ENCODE results near the gene TIAM2. TPM values are rescaled to one million over a fixed set of nuclear protein-coding genes. Genes with fewer than 3 reads are reported as not detected.
"Not testable (repeated sequence)": the region's sequence is repeated elsewhere in the genome, so short reads cannot be mapped to it uniquely, and the experiment has no call there.

The TIAM2 gene
- polyA plus RNA-seq, 3 donors from 2014 or later, result 0.28 to 2.3 TPM; not detected in 1

DNA sequence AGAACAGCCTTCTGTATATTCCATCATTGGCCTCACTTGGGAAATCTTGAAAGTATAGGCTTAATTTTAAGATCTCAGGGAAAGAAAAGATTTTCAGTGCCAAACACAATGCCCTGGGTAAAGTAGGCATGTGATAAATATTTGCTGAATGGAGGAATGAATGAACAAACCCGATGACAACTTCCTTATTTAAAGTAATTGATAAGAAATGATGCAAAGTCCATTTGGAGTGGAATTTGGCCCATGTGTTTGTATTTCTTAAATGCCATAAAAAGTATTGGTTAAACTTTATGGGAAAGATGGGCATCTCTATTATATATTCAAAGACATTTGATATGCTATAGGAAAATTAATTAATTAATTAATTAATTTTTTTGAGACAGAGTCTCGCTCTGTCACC lies 3.7 kb downstream of the TIAM2 start:
- no peak overlapping the region for H3K27ac Mint-ChIP-seq
- peaks cover 3 to 10% (median 3%) of the 10 kb centered on the region in 3 donors for H3K27me3 Mint-ChIP-seq (ENCODE audit: low read depth in 3 of 3)
- H3K36me3 Mint-ChIP-seq, result no peaks in the 10 kb centered on the region
- no peak for DNase-seq
- H3K9me3 Mint-ChIP-seq, result peaks cover 0 to 2% (median 0%) of the 10 kb centered on the region in 6 donors
- H3K4me3 Mint-ChIP-seq, result no peak overlapping the region
- H3K4me1 Mint-ChIP-seq, result peaks cover 5 to 15% of the 10 kb centered on the region in 2 donors

DNA sequence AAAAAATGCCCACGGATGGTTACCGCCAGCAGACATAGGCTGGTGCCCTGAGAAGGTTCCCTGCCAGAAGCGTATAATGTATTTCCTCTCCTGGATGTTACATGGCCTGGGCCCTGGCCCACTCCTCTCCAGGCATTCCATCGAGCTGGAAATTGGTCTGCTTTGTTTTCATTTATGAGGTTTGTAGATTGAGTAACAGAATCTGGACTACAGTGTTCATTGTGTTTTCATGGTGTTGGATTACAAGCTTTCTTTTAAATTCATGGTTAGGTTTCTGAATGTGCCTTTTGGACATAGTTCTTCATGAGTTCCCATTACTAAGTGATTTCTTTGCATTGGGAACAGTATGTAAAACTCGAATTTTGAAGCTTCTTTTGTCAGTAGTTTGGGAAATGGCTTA lies 6.4 kb downstream of the TIAM2 start:
- Mint-ChIP-seq H3K4me3 (no peak overlapping the region), H3K9me3 (no peaks in the 10 kb centered on the region), H3K27me3 (ENCODE audit: low read depth in 3 of 3) (peaks cover 1 to 6% (median 5%) of the 10 kb centered on the region in 3 donors), H3K36me3 (no peaks in the 10 kb centered on the region), H3K27ac (no peak overlapping the region), H3K4me1 (peaks cover 0 to 8% of the 10 kb centered on the region in 2 donors)
- no peak for DNase-seq

DNA sequence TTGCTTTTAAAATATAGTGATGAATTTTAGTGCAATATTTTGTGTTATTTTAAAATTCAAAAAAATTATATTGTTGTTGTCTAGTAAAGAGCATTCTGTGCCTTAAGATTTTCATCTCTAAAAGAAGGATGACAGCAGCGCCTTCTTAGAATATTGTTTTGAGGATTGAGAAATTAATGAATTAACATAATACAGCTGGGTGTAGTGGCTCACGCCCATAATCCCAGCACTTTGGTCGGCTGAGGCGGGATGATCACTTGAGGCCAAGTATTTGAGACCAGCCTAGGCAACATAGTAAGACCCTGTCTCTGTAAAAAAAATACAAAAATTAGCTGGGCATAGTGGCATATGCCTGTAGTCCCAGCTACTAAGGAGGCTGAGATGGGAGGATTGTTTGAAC lies 6.8 kb downstream of the TIAM2 start:
- no peak overlapping the region for H3K4me3 Mint-ChIP-seq
- no peak overlapping the region for H3K27ac Mint-ChIP-seq
- H3K4me1 Mint-ChIP-seq, result peaks cover 0 to 4% of the 10 kb centered on the region in 2 donors
- no peak for DNase-seq
- no peaks in the 10 kb centered on the region for H3K9me3 Mint-ChIP-seq
- H3K27me3 Mint-ChIP-seq (ENCODE audit: low read depth in 3 of 3), result peaks cover 1 to 5% (median 3%) of the 10 kb centered on the region in 3 donors
- H3K36me3 Mint-ChIP-seq, result no peaks in the 10 kb centered on the region

DNA sequence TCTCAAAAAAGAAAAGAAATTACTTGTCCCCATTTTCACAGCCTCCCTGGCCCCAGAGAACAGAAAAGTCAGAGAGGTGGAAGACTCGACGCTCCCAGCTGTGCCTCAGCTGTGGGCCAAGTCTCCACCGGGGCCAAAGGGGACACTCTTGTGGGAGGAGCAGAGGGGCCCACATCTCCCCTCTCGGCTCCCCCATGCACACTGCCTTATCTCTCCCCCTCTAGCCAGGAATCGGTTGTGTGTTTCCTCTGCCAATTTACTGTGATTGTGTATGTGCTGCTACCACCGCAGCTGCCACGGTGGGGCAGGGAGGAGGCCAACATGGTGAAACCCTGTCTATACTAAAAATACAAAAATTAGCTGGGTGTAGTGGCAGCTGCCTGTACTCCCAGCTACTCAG lies 8.4 kb downstream of the TIAM2 start:
- H3K27ac Mint-ChIP-seq, result no peak overlapping the region
- peaks cover 0 to 3% (median 1%) of the 10 kb centered on the region in 3 donors for H3K27me3 Mint-ChIP-seq (ENCODE audit: low read depth in 3 of 3)
- H3K4me1 Mint-ChIP-seq, result no peaks in the 10 kb centered on the region
- no peaks in the 10 kb centered on the region for H3K9me3 Mint-ChIP-seq
- H3K36me3 Mint-ChIP-seq, result no peaks in the 10 kb centered on the region
- H3K4me3 Mint-ChIP-seq, result no peak overlapping the region
- DNase-seq, result no peak

DNA sequence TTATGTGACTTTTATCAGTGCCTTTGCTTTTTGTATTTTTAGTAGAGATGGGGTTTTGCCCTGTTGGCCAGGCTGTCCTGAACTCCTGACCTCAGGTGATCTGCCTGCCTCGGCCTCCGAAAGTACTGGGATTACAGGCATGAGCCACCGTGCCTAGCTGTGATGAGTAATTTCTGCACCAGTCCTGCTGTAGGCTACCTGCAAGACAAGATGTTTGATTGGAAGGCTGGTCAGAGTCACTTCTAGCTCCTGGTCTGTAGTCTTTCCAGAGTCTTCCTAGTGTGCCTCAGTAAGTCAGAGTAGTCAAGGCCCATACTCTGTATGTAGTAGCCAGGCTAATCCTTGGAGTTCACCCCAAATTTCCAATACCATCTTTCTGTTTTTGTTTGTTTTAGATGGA lies 8.9 kb downstream of the TIAM2 start:
- no peaks in the 10 kb centered on the region for H3K9me3 Mint-ChIP-seq
- DNase-seq, result no peak
- H3K27me3 Mint-ChIP-seq (ENCODE audit: low read depth in 3 of 3), result peaks cover 1 to 3% (median 2%) of the 10 kb centered on the region in 3 donors
- H3K4me3 Mint-ChIP-seq, result no peak overlapping the region
- H3K36me3 Mint-ChIP-seq, result no peaks in the 10 kb centered on the region
- H3K4me1 Mint-ChIP-seq, result no peaks in the 10 kb centered on the region
- no peak overlapping the region for H3K27ac Mint-ChIP-seq

DNA sequence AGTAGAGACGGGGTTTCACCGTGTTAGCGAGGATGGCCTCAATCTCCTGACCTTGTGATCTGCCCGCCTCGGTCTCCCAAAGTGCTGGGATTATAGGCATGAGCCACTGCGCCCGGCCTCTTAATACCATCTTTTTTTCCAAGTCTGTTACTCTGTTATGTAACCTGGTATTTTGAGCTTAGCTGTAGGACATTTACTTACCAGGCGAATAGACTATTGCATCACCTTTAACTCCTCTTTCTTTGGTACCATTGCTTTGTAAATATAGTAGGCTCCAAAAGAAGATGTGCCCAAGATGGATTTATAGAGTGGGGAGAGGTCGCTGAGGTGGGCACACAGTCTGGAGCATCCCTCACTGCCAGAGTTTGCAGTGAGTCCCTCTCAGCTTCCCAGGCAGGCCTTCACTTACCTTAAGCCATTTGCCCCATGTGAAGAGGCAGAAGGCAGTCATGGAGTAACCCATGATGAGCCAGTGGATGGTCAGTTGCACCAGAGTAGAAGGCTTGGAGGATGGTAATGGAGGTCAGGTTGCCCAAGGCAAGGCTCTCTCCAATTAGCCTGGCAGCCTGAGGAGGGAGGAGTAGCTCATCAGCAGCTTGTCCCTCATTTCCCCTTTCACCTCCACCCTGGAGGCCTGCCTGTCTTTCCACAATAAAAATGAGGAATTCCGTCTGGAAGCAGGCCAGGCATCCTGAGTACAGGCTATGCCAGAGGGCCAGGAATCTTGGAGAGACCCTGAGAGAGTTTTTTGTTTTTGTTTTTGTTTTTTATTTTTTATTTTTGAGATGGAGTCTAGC lies 9.7 kb downstream of the TIAM2 start:
- Mint-ChIP-seq H3K27ac (no peak overlapping the region), H3K9me3 (no peaks in the 10 kb centered on the region), H3K27me3 (ENCODE audit: low read depth in 3 of 3) (peaks cover 1 to 3% (median 2%) of the 10 kb centered on the region in 3 donors), H3K36me3 (no peaks in the 10 kb centered on the region), H3K4me3 (no peak overlapping the region), H3K4me1 (no peaks in the 10 kb centered on the region)
- no peak for DNase-seq

DNA sequence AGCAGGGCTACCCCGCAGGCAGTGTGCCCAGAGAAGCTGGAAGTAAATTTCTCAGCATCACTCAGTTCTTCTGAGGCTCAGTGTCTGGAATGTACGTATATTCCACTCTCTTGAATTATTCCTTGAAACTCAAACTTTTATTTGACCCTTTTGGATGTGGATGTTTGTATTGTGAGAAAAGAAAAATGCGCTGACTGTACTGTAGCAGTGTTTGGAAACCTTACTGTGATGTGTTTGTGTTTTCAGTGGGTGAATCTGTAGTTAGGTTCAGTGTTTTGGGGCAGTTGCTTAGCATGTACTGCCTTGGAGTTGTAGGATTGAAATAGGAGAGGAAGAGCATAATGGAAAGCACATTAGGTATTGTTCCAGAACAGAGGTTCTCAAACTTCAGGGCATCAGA lies 13.5 kb downstream of the TIAM2 start:
- no peaks in the 10 kb centered on the region for H3K4me1 Mint-ChIP-seq
- DNase-seq, result no peak
- H3K9me3 Mint-ChIP-seq, result no peaks in the 10 kb centered on the region
- H3K36me3 Mint-ChIP-seq, result no peaks in the 10 kb centered on the region
- H3K27me3 Mint-ChIP-seq (ENCODE audit: low read depth in 3 of 3), result peaks cover under 1 to 3% (median 2%) of the 10 kb centered on the region in 3 donors
- no peak overlapping the region for H3K27ac Mint-ChIP-seq
- H3K4me3 Mint-ChIP-seq, result no peak overlapping the region

DNA sequence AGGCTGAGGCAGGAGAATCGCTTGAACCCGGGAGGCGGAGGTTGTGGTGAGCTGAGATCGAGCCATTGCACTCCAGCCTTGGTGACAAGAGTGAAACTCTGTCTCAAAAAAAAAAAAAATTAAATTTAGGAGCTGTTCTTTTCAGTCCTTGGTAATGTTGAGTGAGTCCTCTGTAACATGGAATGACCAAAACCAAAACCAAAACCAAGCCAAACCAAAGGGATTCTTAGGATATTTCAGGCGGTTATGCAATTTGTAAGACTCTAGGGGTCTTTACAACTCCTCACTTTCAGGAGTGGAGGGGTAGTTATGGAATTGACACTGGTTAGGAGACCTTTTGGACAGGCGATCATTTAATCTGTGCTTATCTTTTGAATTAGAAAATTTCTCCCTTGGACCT lies 15.8 kb downstream of the TIAM2 start:
- peaks cover 2 to 4% (median 3%) of the 10 kb centered on the region in 3 donors for H3K27me3 Mint-ChIP-seq (ENCODE audit: low read depth in 3 of 3)
- H3K36me3 Mint-ChIP-seq, result no peaks in the 10 kb centered on the region
- no peaks in the 10 kb centered on the region for H3K9me3 Mint-ChIP-seq
- no peak overlapping the region for H3K27ac Mint-ChIP-seq
- no peak overlapping the region for H3K4me3 Mint-ChIP-seq
- DNase-seq, result no peak
- no peaks in the 10 kb centered on the region for H3K4me1 Mint-ChIP-seq

DNA sequence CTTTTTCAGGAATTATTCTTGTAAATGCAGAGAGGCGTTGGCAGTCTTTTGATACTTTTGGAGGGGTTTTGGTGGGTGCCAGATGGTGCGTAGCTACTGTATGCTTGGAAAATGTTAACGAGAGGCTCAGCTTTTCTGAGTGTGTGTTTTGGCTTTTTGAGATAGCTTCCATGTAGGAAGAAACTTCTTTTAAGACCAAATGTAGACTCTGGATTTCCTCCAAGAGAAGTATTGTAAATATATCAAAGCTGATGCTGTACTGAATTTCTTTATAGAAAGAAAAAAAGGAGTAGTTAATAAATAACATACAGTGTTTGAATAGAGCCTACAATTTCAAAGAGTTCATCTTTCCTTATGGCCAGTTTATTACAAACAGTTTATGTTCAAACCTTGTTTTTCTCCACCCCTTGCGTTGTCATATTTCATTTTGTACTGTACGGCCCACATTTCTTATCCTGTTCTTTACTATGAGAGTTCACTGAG lies 16.7 kb downstream of the TIAM2 start:
- no peak overlapping the region for H3K4me3 Mint-ChIP-seq
- H3K9me3 Mint-ChIP-seq, result no peaks in the 10 kb centered on the region
- H3K27me3 Mint-ChIP-seq (ENCODE audit: low read depth in 3 of 3), result peaks cover 2 to 4% (median 4%) of the 10 kb centered on the region in 3 donors
- DNase-seq, result no peak
- H3K4me1 Mint-ChIP-seq, result no peaks in the 10 kb centered on the region
- no peaks in the 10 kb centered on the region for H3K36me3 Mint-ChIP-seq
- no peak overlapping the region for H3K27ac Mint-ChIP-seq

DNA sequence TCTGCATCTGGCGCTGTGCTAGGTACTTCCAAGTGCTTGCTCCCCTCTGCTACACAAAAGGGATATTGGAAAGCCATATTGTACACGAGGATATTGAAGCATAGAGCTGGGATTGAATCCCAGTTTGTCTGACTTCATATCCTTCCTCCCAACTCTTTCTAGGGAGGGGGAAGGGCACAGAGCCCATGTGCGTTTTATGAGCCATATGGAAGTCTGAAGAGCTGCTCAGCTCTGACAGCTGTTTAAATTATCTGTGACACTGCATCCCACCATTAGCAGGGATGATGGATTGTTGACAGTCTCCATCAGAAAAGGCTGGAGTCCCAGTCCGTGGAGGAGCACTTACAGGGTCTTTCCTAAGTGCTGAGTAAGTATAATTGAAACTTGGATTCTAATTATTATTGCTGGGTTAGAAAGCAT lies 18.4 kb downstream of the TIAM2 start:
- H3K27ac Mint-ChIP-seq, result no peak overlapping the region
- no peak overlapping the region for H3K4me3 Mint-ChIP-seq
- DNase-seq, result no peak
- peaks cover 2 to 4% (median 4%) of the 10 kb centered on the region in 3 donors for H3K27me3 Mint-ChIP-seq (ENCODE audit: low read depth in 3 of 3)
- no peaks in the 10 kb centered on the region for H3K36me3 Mint-ChIP-seq
- no peaks in the 10 kb centered on the region for H3K9me3 Mint-ChIP-seq
- H3K4me1 Mint-ChIP-seq, result no peaks in the 10 kb centered on the region

DNA sequence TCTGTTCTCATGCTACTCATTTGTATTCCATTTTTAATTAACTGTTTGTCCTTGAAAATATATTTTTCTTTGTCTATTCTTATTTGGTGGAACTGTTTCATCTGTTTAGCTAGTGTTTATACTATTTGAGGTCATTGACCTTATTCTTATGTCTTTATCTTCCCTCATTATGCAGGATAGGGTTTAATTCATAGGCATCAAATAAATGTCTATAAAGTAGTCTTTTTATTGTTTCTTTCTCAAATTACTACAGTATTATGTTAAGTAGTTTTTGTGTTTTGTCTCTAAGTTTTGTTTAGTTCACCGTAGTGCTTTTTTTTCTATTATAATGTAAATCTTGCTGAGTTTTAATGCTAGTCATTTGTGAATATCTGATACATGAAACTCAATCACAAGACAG lies 19.0 kb downstream of the TIAM2 start:
- Mint-ChIP-seq H3K4me1 (no peaks in the 10 kb centered on the region), H3K4me3 (no peak overlapping the region), H3K27ac (no peak overlapping the region), H3K36me3 (no peaks in the 10 kb centered on the region), H3K27me3 (ENCODE audit: low read depth in 3 of 3) (peaks cover 2 to 4% (median 3%) of the 10 kb centered on the region in 3 donors), H3K9me3 (no peaks in the 10 kb centered on the region)
- DNase-seq, result no peak

DNA sequence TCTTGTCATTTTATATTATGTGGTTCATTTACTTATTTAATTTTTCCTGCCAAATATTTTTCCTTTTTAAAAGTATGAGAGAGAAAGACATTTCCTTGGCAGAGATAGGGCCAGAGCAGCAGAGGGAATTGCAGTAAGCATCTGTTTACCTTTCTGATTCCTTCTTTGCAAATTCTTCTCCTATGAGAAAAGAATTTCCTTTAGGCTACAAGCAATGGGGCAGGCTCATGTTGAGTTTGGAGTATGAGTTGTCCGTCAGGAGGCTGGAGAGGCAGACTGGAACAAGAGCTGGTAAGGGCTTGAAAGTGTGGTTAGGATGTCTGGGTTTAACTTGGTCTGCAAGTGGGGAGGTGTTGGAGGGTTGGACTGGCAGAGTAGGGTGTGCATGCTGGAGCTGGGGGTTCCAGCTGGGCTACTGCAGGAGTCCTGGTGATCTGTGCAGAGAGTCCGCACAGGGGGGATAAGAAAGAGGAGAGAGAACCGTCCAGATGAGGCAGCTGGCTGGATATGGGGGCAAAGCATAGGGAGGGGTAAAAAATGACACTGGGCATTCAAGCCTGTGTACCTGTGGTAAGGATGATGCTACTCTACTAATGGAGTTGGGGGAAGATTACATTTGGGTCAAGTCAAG lies 19.7 kb downstream of the TIAM2 start:
- DNase-seq, result no peak
- H3K9me3 Mint-ChIP-seq, result no peaks in the 10 kb centered on the region

DNA sequence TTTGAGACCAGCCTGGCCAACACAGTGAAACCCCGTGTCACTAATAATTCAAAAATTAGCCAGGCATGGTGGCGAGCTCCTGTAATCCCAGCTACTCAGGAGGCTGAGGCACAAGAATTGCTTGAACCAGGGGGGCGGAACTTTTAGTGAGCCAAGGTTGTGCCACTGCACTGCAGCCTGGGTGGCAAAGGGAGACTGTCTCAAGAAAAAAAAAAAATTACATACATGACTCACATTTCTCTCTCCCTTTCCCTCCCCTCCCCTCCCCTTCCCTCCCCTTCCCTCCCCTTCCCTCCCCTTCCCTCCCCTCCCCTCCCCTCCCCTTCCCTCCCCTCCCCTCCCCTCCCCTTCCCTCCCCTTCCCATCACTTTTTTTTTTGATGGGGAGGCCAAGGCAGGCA lies 23.3 kb downstream of the TIAM2 start:
- H3K27ac Mint-ChIP-seq; H3K4me1 Mint-ChIP-seq; H3K4me3 Mint-ChIP-seq; H3K36me3 Mint-ChIP-seq; DNase-seq; H3K27me3 Mint-ChIP-seq (ENCODE audit: low read depth in 3 of 3); H3K9me3 Mint-ChIP-seq: not testable (repeated sequence)

More for the DNA sequence above, 19.7 kb downstream of the TIAM2 start:
- Mint-ChIP-seq H3K36me3 (no peaks in the 10 kb centered on the region), H3K27me3 (ENCODE audit: low read depth in 3 of 3) (peaks cover 2 to 4% (median 4%) of the 10 kb centered on the region in 3 donors), H3K27ac (no peak overlapping the region), H3K4me3 (no peak overlapping the region), H3K4me1 (no peaks in the 10 kb centered on the region)

DNA sequence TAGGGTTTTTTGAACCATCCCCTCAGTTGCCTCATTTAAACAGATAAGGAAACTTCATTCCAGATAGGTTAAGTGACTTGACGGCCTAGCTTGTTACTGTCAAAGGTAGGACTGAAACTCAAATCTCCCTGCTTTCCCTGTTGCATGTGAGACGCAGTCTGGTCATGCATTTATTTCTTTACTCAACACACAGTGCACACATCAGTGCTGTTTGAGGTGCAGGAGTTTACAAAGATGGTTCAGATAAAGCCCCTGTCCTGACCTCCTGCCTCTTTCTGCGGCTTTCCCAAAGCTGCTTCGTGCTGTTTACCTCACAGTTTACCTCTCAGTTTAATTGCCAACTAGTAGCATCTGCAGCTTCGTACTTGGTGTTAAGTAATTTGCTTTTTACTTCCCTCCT lies 26.6 kb downstream of the TIAM2 start:
- Mint-ChIP-seq H3K4me1 (no peaks in the 10 kb centered on the region), H3K27me3 (ENCODE audit: low read depth in 3 of 3) (peaks cover 0 to 3% (median 2%) of the 10 kb centered on the region in 3 donors), H3K4me3 (no peak overlapping the region), H3K27ac (no peak overlapping the region), H3K36me3 (no peaks in the 10 kb centered on the region), H3K9me3 (no peaks in the 10 kb centered on the region)
- DNase-seq, result no peak

Measured in immature natural killer cell (primary cell).